ENCODE results near the gene TNFAIP3.

DNA sequence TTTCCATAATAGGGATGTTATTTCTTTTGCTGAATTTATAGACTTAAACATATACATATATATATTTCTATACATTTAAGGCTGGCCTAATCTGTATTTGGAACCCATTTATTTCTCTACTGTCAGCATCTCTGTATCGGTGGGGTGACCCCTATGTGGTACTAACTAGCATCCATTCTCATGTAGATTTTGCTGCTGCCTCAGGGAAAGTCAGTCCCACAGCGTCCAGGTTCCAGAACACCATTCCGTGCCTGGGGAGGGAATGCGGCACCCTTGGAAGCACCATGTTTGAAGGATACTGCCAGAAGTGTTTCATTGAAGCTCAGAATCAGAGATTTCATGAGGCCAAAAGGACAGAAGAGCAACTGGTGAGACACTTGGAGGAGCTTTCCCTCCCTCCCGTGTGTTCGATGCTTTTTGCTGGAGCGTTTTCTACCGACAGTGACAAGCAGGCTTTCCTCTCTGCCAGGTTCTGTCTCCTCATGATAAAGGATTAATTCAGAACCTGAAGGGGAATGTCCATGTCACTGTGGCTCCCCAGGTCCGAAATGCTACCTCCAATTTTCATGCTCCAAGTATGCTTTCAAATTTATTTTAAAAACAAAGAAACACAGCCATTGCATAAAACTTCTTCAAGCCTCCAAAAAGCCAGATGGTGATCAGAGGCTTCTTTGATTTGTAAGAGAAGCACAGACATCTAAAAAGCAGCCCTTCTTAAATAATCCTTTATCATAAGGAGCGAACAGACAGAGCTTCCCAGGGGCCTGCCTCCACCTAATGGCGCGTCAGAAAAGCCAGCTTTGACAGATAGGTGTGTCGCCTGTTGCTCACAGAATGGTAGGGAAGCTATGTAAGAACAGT lies 13.1 kb downstream of the TNFAIP3 start:
- TF ChIP-seq, protein P1, sequence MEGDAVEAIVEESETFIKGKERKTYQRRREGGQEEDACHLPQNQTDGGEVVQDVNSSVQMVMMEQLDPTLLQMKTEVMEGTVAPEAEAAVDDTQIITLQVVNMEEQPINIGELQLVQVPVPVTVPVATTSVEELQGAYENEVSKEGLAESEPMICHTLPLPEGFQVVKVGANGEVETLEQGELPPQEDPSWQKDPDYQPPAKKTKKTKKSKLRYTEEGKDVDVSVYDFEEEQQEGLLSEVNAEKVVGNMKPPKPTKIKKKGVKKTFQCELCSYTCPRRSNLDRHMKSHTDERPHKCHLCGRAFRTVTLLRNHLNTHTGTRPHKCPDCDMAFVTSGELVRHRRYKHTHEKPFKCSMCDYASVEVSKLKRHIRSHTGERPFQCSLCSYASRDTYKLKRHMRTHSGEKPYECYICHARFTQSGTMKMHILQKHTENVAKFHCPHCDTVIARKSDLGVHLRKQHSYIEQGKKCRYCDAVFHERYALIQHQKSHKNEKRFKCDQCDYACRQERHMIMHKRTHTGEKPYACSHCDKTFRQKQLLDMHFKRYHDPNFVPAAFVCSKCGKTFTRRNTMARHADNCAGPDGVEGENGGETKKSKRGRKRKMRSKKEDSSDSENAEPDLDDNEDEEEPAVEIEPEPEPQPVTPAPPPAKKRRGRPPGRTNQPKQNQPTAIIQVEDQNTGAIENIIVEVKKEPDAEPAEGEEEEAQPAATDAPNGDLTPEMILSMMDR (IDR thresholded peaks at IDR 0.05): no peak
- TF ChIP-seq POLR2AphosphoS5 (IDR thresholded peaks at IDR 0.05) (no peak), EP300 (IDR thresholded peaks at IDR 0.05) (no peak), POLR2A (IDR thresholded peaks at IDR 0.05) (no peak)
